SKM-1 treated with dmso at 0.1 percent for 144 hours (cell line): Measurements from ENCODE around the gene TMTC1.
"Not testable (repeated sequence)": the region's sequence is repeated elsewhere in the genome, so short reads cannot be mapped to it uniquely, and the experiment has no call there.

Source experiments
- DNase-seq: peaks from one replicate; lab custom pipeline; 2025; ENCODE audit not compliant: unreplicated experiment; lab: John Stamatoyannopoulos, UW

The TMTC1 gene

DNA sequence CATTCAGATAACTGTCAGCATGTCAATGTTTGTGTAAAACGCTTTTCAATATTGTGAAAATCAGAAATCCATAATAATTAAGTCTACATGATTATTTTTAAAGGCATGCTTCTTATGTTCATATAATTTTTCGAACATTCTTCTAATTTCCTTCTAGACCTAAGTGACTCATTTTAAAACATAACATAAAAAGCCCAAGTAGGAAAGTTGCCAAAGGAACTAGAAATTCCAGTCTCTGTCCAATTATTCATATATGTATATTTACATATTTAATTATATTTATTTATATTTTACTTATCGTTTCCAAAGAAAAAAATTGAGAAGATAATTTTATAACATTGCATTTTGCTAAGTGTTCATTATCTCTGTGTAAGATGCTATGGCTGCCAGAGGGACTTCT, 110.4 kb downstream of the TMTC1 start:
- DNase-seq = no peak

DNA sequence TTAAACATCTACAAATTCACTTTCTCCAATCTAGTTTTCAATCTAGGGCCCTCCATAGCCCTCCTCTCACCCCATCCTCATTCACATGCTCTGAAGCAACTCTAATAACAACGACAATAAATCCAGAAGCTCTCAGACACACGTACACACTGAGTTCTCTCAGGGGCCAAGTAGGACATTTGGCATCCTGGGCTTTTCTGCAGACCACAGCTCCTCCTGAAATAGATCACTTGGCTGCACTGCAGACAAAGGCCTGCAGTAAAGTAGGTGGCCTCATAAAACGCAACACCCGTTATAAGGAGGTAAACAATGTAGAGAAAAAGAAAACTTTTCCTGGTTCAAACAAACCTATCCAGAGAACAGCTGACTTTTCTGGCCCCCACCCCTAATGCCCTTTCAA, 111.2 kb downstream of the TMTC1 start:
- no peak for DNase-seq

DNA sequence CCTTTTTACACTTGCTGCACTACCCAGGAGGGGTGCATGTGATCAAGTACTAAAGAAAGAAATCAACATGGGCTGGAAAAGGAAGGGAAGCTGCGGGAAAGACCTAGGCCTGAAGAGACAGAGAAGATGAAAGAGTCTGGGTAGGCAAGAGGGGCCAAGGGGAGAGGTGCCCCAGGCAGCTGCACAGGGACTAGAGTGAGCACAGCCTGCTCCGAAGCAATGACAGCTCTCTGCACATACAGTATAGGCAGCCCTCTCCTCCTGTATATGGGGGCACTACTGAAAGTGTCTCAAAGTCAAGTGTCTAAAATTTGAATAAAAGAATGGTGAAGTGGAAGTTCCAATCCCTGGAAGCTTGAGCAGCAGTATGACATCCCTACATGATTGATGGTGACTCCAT, 112.0 kb downstream of the TMTC1 start:
- no peak for DNase-seq

DNA sequence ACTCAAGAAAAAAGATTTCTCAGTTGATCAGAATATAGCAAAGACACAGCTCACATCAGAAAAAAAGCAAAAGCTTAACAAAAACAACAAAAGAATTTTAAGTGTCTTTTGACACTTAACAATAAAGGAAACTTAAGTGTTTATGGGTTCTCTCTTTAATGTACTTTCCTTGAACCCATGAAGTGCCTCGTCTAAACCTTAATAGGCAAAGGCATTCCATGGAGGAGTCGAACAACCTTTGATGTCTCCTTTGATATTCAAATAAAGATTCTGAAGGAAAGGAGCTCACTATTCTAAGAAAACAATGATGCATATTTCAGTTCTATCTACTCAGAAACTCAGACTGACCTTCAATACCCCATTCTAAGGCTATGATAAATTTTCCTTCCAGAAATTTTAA, 116.7 kb downstream of the TMTC1 start:
- DNase-seq = no peak

DNA sequence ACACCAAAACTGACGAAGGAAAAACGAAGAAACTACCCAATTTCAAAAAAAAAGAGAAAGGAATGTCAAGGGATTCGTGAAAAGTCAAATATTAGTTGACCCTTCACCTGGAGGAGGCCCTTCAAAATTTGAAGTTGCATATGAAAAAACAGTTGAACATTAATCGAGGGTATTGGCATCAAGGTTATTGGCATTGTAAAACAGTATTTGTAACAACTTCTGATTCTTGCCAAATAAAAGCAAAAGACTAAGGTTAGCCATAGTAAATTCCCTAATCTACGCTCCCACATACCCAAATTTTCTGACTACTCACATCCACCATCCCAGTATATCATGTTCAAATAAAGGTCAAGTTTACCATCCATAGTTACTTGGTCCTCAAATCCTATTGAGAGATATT, 118.6 kb downstream of the TMTC1 start:
- no peak for DNase-seq

DNA sequence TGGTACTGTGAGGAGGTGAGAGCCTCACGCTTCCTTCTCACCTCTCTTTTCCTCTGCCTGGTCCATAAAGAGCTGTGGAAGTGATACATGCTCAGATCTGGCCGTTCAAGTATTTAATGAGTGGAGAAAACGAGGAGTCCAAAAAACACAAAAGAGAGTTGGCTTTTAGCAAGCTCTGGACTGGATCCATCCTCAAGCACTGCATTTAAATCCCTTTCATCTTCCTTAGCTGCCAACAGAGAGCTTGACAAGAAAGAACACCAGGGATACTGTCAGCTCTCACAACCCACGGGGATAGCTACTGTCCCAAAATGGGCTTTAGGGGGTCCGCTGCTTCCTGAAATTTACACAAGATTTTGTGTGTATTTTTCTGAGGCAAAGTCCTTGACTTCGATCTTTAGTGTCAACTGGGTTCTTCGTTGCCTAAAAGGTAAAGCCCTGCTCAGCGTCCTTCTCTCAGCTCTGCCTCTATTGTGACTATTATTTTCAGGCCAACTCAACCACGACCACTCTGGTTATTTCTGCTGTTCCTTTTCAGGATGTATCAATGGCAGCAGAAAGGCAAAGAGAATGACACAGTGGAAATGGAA, 120.9 kb downstream of the TMTC1 start:
- DNase-seq = no peak

DNA sequence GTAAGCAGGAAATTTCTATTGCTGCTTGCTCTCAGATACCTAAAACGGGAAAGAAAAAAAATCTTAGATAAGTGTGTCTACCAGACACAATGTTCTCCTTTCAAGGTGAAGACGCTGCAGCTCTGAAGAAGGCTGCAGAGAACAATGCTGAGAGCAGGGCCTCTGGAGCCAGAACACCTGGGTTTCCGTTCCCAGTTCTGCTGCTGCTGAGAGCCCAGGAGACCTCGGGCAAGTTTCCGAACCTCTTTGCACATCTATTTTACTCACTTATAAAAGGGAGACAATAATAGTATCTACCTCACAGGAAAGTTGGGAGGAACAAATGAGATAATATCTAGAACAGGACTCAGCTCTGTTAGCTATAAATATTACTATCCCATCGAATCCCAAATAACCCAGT, 122.9 kb downstream of the TMTC1 start:
- DNase-seq = no peak

DNA sequence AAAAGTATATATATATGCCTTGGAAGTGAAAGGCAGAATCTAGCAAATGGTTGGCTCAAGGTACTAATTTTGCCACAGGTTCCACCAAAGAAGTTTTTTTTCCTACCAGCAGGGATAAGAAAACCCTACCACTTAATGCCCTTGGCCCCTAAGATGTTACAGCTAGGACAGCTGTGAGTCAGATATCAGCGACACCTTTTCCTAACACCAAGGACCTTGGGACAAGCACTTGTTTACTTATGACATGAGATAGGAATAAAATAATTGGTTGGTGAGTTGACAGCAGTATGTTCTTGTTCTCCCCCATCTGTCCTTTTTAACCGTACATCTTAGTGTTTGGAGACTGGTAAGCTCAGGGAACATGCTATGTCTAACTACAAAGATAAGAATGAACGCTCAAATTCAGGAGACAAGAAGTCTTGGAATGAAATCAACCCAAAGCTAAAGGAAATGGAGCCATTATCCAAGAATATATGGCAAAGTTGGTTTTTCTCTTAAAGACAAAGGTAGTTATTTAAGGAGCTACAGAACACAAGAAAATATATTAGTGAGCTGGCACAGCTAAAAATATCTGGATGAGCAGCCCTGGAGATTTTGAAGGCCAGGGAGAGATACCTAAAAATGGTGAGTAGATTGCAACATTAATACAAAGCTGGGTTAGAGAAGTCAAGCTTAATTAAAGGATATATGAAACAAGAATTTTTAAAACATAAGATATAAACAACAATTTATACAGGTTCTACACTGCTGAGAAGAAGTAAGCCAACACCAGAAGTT, 126.8 kb downstream of the TMTC1 start:
- no peak for DNase-seq

DNA sequence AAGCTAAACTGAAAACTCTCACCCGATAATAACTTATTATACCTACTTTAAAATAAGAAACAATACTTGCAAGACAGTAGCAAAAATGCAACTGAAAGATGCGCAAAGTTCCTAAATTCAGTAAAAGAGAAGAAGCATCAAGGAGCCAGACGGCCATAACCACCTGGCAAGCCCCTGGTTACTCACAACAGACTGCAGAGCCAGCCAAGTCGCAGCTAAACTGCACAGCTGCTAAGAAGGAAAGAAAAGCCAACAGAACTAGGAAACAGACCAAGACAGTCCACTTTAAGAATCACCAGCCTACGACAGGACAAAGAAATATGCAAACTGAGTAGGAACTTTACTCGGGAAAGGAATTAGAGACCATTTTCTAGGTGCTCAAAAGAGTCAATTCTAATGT, 127.9 kb downstream of the TMTC1 start:
- no peak for DNase-seq

DNA sequence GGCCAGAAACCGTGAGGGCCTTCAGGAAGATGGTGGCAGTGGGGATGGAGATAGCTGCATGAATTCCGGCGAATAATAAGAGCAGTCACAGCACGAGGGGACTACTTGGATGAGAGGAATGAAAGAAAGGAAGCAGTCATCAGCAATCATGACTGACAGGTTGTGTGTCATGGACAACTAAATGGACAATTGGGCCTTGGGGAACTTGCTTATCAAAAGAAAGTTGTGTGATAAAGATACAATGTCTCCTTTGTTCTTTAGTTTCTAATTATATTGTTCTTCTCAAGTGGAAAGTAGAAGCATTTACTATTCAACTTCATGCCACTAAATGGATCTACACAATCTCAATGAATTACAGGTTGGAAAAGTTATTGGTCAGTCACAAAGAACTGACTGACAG, 130.5 kb downstream of the TMTC1 start:
- DNase-seq = no peak

DNA sequence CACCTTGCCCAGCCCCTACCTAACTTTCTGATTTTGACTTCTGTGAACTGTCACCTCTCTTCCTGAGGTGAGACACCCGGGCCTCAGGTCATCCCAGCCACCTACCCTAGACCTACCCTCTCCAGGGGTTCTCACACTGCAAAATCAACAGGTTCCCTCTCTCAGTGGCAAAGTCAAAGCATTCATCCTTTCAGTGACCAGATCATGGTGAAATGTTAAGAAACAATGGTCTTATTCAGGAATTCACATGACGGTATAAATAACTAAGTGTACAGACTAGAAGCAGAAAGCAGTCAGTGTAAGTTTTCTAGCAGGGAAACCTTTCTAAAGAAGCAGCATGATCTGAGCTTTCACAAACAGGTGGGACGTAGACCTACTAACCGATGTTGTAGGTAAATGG, 133.4 kb downstream of the TMTC1 start:
- DNase-seq = no peak

DNA sequence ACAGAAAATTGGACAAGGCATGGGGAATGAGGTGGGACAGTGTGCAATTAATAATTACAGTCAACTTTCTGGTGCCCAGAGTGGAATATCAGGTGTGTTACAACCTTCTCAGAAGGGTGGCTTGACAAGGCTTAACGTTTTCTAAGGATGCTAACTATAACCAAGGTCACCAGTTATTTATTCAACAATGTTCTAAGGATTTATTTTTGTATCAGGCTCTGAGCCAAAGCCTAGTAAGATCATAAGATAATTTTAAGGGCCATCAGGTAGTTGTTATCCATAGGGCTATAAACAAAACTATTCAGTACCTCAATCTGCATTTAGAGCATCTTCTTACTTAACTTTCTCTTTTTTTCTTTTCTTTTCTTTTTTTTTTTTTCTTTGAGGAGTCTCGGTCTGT, 134.0 kb downstream of the TMTC1 start:
- no peak for DNase-seq

DNA sequence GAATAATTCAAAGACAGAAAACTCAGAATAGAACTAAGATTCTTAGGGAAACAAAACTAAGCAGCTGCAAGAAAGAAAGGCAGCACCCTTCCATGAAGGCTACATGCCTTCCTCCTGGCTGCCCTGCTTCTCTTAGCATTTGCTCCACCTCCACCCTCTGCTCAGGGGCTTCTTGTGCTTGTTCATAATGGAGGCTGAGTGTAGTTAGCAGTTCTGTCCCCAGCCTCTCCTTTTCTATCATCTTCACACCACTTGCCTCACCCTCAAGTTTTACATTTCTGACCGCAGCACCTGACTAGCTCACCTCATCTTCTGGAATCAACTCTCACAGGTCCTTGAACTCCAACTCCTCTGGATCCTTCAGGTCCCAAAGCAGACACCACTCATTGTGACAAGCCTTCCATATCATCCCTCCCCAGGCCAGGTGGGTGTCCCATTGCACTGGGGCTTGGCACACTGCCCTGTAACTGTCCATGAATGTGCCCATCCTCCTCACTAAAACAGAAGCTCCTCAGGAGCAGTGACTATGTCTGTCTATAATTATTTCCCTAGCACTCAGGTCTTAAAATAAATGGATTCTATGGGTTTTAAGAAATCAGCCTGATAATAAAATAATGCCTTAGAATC, 139.1 kb downstream of the TMTC1 start:
- no peak for DNase-seq

DNA sequence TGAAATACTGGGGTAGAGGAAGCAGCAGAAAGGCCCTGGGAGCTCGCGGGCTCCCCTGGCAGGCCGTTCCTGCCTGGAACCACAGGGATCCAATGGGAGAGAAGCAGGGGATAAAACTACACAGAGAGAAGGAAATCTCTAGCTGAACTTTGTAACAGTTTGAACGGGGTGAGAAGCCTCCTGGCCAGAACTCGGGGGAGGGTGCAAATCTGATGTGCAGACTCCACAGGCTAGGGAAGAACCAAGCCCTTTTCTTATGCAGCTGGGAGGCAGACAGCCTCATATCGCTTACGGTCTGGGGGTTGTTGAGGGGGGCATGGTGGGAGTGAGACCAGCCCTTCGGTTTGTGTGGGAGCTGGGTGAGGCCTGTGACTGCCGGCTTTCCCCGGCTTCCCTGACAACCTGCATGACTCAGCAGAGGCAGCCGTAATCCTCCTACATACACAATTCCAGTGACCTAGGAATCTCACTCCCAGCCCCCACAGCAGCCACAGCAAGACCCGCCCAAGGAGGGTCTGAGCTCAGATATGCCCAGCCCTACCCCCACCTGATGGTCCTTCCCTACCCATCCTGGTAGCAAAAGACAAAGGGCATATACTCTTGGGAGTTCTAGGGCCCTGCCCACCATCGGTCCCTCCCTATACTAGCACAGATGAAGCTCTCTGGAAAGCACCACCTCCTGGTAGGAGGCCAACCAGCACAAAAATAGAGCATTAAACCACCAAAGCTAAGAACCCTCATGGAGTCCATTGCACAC, 143.0 kb downstream of the TMTC1 start:
- no peak for DNase-seq

DNA sequence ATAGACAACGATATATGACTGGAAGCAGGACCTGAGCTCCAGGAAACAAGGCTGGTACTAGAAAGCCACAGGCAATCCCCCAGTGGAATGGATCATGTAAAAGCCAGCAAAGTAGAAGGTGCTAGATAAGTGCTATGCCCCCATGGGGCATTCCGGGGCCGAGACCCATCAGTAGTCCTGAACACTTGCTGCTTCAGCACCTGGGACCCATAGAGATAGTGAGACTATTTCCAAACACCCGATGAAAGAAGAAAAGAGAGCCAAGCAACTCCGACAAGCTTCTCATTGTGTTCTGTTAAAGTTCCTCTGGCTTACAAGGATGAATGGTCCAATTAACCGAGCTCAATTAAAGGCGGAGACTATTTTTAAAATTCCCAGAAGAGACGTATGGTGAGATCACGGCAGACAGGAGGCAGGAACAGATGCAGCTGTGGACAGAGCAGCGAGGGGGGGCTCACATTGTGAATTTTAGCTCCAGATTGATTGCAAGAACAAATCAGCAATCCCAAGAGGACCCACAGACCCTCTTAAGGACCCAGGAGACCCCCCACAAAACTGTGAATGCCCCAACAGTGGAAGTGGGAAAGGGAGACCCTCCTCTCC, 143.7 kb downstream of the TMTC1 start:
- DNase-seq = no peak

DNA sequence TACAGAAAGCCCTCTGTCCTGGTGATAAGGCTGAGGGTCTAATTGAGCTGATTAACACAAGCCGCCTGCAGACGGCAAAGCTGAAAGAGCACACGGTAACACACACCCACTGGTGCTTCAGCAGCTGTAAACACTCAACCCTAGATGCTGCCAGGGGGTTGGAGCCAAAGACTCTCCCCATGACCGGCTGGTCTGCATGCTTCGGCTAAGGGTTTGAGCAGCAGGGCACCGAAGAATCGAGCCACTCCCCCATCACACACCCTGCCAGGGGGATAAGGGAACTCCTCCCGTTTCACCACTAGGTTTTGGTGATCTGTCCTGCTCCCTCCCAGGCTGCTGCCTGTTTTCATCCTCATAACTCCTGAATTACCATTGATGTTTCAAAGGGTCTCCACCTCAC, 145.2 kb downstream of the TMTC1 start:
- no peak for DNase-seq

DNA sequence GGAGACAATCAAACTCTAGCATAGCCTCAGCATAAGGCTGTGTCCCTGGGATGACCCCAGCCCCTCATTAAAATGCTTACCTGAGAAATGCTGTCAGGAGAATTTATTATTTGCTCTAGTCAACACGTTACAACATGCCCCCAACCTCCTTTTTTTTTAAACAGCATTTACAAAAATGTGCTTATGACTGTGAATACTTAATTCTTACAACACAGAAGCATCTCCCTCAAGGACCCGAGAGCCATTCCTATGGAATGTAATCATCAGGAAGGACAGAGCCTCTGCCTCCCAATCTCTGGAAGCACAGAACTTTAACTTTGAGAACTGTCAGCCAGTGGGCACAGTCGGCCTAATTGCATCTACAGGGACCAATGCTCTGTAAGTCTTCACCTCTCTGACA, 149.7 kb downstream of the TMTC1 start:
- DNase-seq = no peak

DNA sequence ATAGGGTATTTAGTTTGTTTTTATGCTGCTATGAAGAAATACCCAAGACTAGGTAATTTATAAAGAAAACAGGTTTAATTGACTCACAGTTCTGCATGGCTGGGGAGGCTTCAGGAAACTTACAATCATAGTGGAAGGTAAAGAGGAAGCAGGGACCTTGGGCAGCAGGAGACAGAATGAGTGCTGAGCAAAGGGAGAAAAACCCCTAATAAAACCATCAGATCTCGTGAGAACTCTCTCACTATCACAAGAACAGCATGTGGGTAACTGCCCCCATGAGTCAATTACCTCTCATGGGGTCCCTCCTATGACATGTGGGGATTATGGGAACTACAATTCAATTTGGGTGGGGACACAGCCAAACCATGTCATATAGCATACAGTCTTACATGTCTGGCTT, 153.6 kb downstream of the TMTC1 start:
- DNase-seq = not testable (repeated sequence)

DNA sequence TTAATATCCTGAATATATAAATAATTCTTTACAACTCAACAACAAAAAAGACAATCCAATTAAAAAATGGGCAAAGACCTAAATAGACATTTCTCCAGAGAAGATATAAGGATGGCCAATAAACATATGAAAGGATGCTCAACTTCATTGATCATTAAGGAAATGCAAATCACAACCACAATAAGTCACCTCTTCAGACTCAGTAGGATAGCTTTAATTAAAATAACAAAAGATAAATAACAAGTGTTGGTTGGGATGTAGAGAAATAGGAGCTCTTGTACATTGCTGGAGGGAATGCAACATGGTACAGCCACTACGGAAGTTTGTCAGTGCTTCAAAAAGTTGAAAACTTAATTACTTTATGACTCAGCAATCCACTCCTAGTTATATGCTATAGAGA, 156.5 kb downstream of the TMTC1 start:
- DNase-seq = no peak

DNA sequence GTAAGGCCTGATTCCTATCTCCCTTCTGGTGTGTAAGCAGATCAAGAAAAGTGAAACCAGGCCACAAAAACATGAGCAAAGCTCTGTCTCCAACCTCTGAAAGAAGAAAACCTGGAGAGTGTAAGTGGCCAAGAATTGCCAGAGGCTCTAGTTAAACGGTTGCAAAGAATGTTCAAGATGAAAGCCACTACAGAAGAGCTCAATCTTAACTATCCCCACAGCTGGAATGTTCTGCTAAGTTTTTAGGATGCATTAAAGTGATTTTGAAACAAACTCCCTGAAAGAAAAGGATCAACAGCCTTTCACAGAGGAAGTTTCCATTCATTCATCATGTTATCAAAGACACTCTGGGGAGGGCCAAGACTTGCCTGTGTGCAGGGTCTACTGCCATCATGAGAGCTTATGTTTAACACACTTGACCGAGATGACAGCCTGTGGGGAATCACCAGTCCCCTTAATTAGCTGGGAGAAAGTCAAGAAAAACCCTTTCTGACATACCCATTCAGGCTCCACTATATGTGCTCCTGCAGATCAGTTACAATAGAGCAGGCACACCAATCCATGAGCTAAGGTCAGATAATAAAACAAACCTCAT, 158.3 kb downstream of the TMTC1 start:
- no peak for DNase-seq

DNA sequence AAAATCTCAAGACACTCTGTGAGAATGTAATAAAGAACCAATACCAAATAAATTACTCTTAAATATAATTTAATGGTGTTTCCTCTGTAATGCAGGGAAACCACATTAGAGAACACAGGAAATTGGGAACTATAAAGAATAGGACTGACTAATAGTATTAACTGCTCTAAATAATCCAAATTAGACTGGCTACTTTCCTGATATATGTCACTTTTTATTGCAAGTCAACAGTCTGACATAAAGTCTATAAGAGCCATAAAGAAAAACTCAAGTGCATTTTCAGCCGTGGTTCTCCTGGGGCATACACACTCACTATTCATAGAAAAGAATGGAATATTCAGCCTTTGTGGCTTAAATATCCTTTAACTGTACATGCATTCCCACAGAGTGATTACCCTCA, 161.5 kb downstream of the TMTC1 start:
- DNase-seq = no peak
